K562 (cell line): ENCODE data around the gene FTH1. TPM values are rescaled to one million over a fixed set of nuclear protein-coding genes. Genes with fewer than 3 reads are reported as not detected.
"Not testable (repeated sequence)": the region's sequence is repeated elsewhere in the genome, so short reads cannot be mapped to it uniquely, and the experiment has no call there.

Experiments
- CBFA2T3 ChIP-seq: fragments of 450-650 bp; IDR thresholded peaks from 2 replicates; pipeline ENCODE4 v1.6.1; 2017
- CC2D1A ChIP-seq: fragments of 450-650 bp; IDR thresholded peaks from 2 replicates; pipeline ENCODE4 v1.6.1; 2017; ENCODE audit warnings: mild to moderate bottlenecking
- CEBPG ChIP-seq, 3 experiments: fragments of 200-800 bp in 1 of 3; sonication (Bioruptor generic) in 1 of 3; sonication (generic) in 1 of 3; formaldehyde crosslinking in 1 of 3; IDR thresholded peaks in 2 of 3; conservative IDR thresholded peaks in 1 of 3; 2 replicates each; pipeline versions ENCODE4 v1.6.1 to v1.8.0; 2016 to 2022; ENCODE audit warnings: missing compliant biosample characterization in 2 of 3, missing genetic modification characterization in 2 of 3, mild to moderate bottlenecking in 1 of 3, missing genetic modification reagents in 1 of 3
- CREB5 ChIP-seq: fragments of 250-450 bp; sonication (Bioruptor Pico); IDR thresholded peaks from 2 replicates; pipeline ENCODE4 v1.5.0; 2020; ENCODE audit warnings: mild to moderate bottlenecking
- CXXC5 ChIP-seq: fragments of 250-450 bp; sonication (Bioruptor Pico); IDR thresholded peaks from 2 replicates; pipeline ENCODE4 v1.8.0; 2022; ENCODE audit warnings: inconsistent platforms, mild to moderate bottlenecking, moderate library complexity
- EP400 ChIP-seq: fragments of 450-650 bp; IDR thresholded peaks from 2 replicates; pipeline ENCODE4 v1.6.1; 2017; ENCODE audit warnings: antibody characterized with exemption, mild to moderate bottlenecking, moderate library complexity
- HDAC3 ChIP-seq: fragments of 450-650 bp; IDR thresholded peaks from 2 replicates; pipeline ENCODE4 v1.6.1; 2018; ENCODE audit warnings: borderline replicate concordance, mild to moderate bottlenecking, moderate library complexity; ENCODE audit not compliant: partially characterized antibody
- HMBOX1 ChIP-seq: sonication (generic); IDR thresholded peaks from 2 replicates; pipeline ENCODE4 v1.6.1; 2016
- MTA2 ChIP-seq: fragments of 450-650 bp; IDR thresholded peaks from 2 replicates; pipeline ENCODE4 v1.6.1; 2016; ENCODE audit warnings: low read depth
- MYC ChIP-seq, 2 experiments: fragments of 250-450 bp in 1 of 2; sonication (Bioruptor Pico) in 1 of 2; IDR thresholded peaks; 2 replicates each; pipeline versions ENCODE4 v1.5.1 to v1.6.1; 2012 to 2021; ENCODE audit warnings: low read depth in 2 of 2, borderline replicate concordance in 1 of 2, improper control_type of control experiment in 1 of 2, low read length in 1 of 2, mild to moderate bottlenecking in 1 of 2, moderate library complexity in 1 of 2
- NFIC ChIP-seq: fragments of 450-650 bp; IDR thresholded peaks from 2 replicates; pipeline ENCODE4 v1.6.1; 2017; ENCODE audit warnings: mild to moderate bottlenecking, inconsistent platforms
- RAD21 ChIP-seq, 2 experiments: fragments of 250-450 bp in 1 of 2; fragments of 450-650 bp in 1 of 2; sonication (Bioruptor Pico) in 1 of 2; formaldehyde crosslinking in 1 of 2; IDR thresholded peaks in 1 of 2; conservative IDR thresholded peaks in 1 of 2; 2 replicates each; pipeline versions ENCODE4 v1.4.0 to v1.8.0; 2020 to 2022; ENCODE audit warnings: mild to moderate bottlenecking in 2 of 2, moderate library complexity in 1 of 2
- SUPT5H ChIP-seq: fragments of 450-650 bp; IDR thresholded peaks from 2 replicates; pipeline ENCODE4 v1.6.1; 2016
- TFE3 ChIP-seq: fragments of 450-650 bp; formaldehyde crosslinking; IDR thresholded peaks from 2 replicates; pipeline ENCODE4 v1.4.0; 2020; ENCODE audit warnings: mild to moderate bottlenecking, mixed read lengths
- ZBTB11 ChIP-seq, 3 experiments: fragments of 200-800 bp in 1 of 3; fragments of 250-450 bp in 1 of 3; fragments of 450-650 bp in 1 of 3; sonication (Bioruptor Pico) in 1 of 3; sonication (Bioruptor generic) in 1 of 3; formaldehyde crosslinking in 1 of 3; IDR thresholded peaks; 2 replicates each; pipeline versions ENCODE4 v1.6.1 to v1.8.0; 2016 to 2022; ENCODE audit warnings: mild to moderate bottlenecking in 2 of 3, missing genetic modification characterization in 2 of 3, missing compliant biosample characterization in 1 of 3, moderate library complexity in 1 of 3
- ZBTB17 ChIP-seq: fragments of 450-650 bp; formaldehyde crosslinking; IDR thresholded peaks from 2 replicates; pipeline ENCODE4 v1.4.0; 2020; ENCODE audit warnings: mild to moderate bottlenecking
- ZNF175 ChIP-seq: fragments of 200-800 bp; sonication (Bioruptor generic); IDR thresholded peaks from 2 replicates; pipeline ENCODE4 v1.6.1; 2016; ENCODE audit warnings: low read depth, mild to moderate bottlenecking, missing genetic modification characterization, missing compliant biosample characterization
- ZNF436 ChIP-seq: fragments of 250-450, 450-650 bp; sonication (Bioruptor Pico); formaldehyde crosslinking; IDR thresholded peaks from 2 replicates; pipeline ENCODE4 v1.7.0; 2020; ENCODE audit warnings: mild to moderate bottlenecking
- polyA plus RNA-seq, 8 experiments: library from polyadenylated mRNA; depleted of rRNA in 4 of 8; stranded (reverse) in 5 of 8; unstranded in 3 of 8; fragments of >200 nt; fragmentation: Nextera tagmentation in 2 of 8; fragmentation: Illumina TruSeq in 1 of 8; extraction: Ambion mirVana in 2 of 8; extraction: Trizol in 1 of 8; gene quantifications; 2 replicates each; pipeline versions ENCODE4 v1.2.1 to v1.2.3, GENCODE V29; 2011 to 2014; ENCODE audit warnings: inconsistent platforms in 1 of 8, missing spikeins in 1 of 8
- total RNA-seq, 7 experiments: library from RNA; depleted of rRNA in 6 of 7; stranded (reverse); fragments of >200 nt in 6 of 7; fragmentation: Illumina TruSeq in 2 of 7; extraction: Trizol in 2 of 7; gene quantifications; 2 replicates each; pipeline versions ENCODE4 v1.2.1 to v1.2.3, GENCODE V29; 2011 to 2021; ENCODE audit warnings: low replicate concordance in 1 of 7

The FTH1 gene
- total and polyA plus RNA-seq, 9 of the 15 experiments (the other 6 are each of a cell fraction or from before 2014, with no cell fraction given), result 370 to 3,146 (median 802) TPM

- 0 out of 2 replicates have a peak, but pooled peaks have one; percentile 34 for TF ChIP-seq HMBOX1
- peak; percentile 80 for TF ChIP-seq CBFA2T3
- peak; percentile 44 for TF ChIP-seq HDAC3
- TF ChIP-seq NFIC, result peak; percentile 44
- TF ChIP-seq MYC (IDR thresholded peaks at IDR 0.05; ENCODE audit: low read depth, low read length), result not testable (repeated sequence)
- TF ChIP-seq MYC (CRISPR knock-in tag; IDR thresholded peaks at IDR 0.05; ENCODE audit: borderline replicate concordance, low read depth), result peak; percentile 11; the same call in 1 of the 2 replicates
- TF ChIP-seq ZNF175 (CRISPR knock-in tag), result 0 out of 2 replicates have a peak, but pooled peaks have one; percentile 26
- 0 out of 4 replicates have a peak, but pooled peaks of 1 of the 2 experiments have one; percentile 5 for TF ChIP-seq RAD21 (CRISPR knock-in tag; conservative IDR thresholded peaks at IDR 0.05 in 1 of 2, IDR thresholded peaks at IDR 0.05 in 1 of 2)
- peak; percentile 41 for TF ChIP-seq SUPT5H
- peak; percentile 97 for TF ChIP-seq TFE3 (CRISPR knock-in tag)
- peak; percentile 78; the same call in 1 of the 2 replicates for TF ChIP-seq ZBTB17 (CRISPR knock-in tag)
- TF ChIP-seq CC2D1A, result 0 out of 2 replicates have a peak, but pooled peaks have one; percentile 29
- TF ChIP-seq CEBPG (CRISPR knock-in tag; IDR thresholded peaks at IDR 0.05), result peak; percentile 91
- peak in 1 of 2 experiments; percentile 92; a peak in 3 of 4 replicates for TF ChIP-seq CEBPG (tag; conservative IDR thresholded peaks at IDR 0.05 in 1 of 2, IDR thresholded peaks at IDR 0.05 in 1 of 2)
- TF ChIP-seq EP400, result 0 out of 2 replicates have a peak, but pooled peaks have one; percentile 33
- TF ChIP-seq MTA2, result 0 out of 2 replicates have a peak, but pooled peaks have one; percentile 19
- peak; percentile 59; the same call in 1 of the 2 replicates for TF ChIP-seq CREB5
- TF ChIP-seq ZBTB11 (CRISPR knock-in tag; IDR thresholded peaks at IDR 0.05), result 0 out of 6 replicates have a peak, but pooled peaks of 1 of the 3 experiments have one; percentile 42
- TF ChIP-seq CXXC5, result peak; percentile 49; the same call in 1 of the 2 replicates
- peak; percentile 39; the same call in 1 of the 2 replicates for TF ChIP-seq ZNF436 (CRISPR knock-in tag)
Measured at GRCh38 chr11:61964666-61965271, 2.7 kb downstream of the FTH1 start (continued).
